ENCODE data around the gene GREB1. TPM values are rescaled to one million over a fixed set of nuclear protein-coding genes. Genes with fewer than 3 reads are reported as not detected.
A peak's percentile ranks its signal among the peaks of the same experiment; 100 is the strongest.

Gene GREB1
- total RNA-seq, 1 experiment from 2014 or later = 6.2 TPM

- no peak overlapping the region for H2AFZ ChIP-seq (ENCODE audit: low read depth, low read length, poor library complexity, severe bottlenecking)
- TF ChIP-seq EZH2 (IDR thresholded peaks at IDR 0.05) (no peak), YY1 (IDR thresholded peaks at IDR 0.05; ENCODE audit: extremely low read depth, insufficient replicate concordance, low read depth, low read length) (no peak), ZFX (IDR thresholded peaks at IDR 0.05) (no peak), CTCF (IDR thresholded peaks at IDR 0.05 in 2 of 3, conservative IDR thresholded peaks at IDR 0.05 in 1 of 3; ENCODE audit: borderline replicate concordance in 1 of 3, insufficient read depth in 1 of 3, low read depth in 2 of 3, low read length in 2 of 3) (peak in 1 of 3 experiments; percentile 15; a peak in 2 of 6 replicates)
- TF ChIP-seq, protein P1, sequence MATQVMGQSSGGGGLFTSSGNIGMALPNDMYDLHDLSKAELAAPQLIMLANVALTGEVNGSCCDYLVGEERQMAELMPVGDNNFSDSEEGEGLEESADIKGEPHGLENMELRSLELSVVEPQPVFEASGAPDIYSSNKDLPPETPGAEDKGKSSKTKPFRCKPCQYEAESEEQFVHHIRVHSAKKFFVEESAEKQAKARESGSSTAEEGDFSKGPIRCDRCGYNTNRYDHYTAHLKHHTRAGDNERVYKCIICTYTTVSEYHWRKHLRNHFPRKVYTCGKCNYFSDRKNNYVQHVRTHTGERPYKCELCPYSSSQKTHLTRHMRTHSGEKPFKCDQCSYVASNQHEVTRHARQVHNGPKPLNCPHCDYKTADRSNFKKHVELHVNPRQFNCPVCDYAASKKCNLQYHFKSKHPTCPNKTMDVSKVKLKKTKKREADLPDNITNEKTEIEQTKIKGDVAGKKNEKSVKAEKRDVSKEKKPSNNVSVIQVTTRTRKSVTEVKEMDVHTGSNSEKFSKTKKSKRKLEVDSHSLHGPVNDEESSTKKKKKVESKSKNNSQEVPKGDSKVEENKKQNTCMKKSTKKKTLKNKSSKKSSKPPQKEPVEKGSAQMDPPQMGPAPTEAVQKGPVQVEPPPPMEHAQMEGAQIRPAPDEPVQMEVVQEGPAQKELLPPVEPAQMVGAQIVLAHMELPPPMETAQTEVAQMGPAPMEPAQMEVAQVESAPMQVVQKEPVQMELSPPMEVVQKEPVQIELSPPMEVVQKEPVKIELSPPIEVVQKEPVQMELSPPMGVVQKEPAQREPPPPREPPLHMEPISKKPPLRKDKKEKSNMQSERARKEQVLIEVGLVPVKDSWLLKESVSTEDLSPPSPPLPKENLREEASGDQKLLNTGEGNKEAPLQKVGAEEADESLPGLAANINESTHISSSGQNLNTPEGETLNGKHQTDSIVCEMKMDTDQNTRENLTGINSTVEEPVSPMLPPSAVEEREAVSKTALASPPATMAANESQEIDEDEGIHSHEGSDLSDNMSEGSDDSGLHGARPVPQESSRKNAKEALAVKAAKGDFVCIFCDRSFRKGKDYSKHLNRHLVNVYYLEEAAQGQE (IDR thresholded peaks at IDR 0.05; ENCODE audit: low read depth) = no peak
- no peak overlapping the region for H3K9ac ChIP-seq (ENCODE audit: low read length)
- H4K20me1 ChIP-seq (ENCODE audit: insufficient read depth) = no peaks in the 10 kb centered on the region
- no peaks in the 10 kb centered on the region for H3K27me3 ChIP-seq (ENCODE audit: insufficient read depth, low read length)
- no peak overlapping the region for H3K4me3 ChIP-seq (replicated peaks in 1 of 2; ENCODE audit: low read depth in 1 of 2, low read length in 2 of 2)
- no peak overlapping the region for H3K27ac ChIP-seq (ENCODE audit: low read depth, low read length)
- intact Hi-C loops (cut with micrococcal nuclease) = no loop called here
- H3K36me3 ChIP-seq (ENCODE audit: control insufficient read depth in 1 of 2, insufficient read depth in 2 of 2, low read length in 2 of 2) = no peaks in the 10 kb centered on the region
- no peak for DNase-seq (ENCODE audit: low read depth, low spot score)
- no peak overlapping the region for H3K4me2 ChIP-seq (ENCODE audit: low read length)
- BruUV-seq (replicated peaks) = no TSS peak
- H3K9me2 ChIP-seq (ENCODE audit: insufficient read depth) = no peaks in the 10 kb centered on the region
- no peaks in the 10 kb centered on the region for H3K4me1 ChIP-seq (ENCODE audit: control insufficient read depth in 1 of 2, insufficient read depth in 2 of 2, low read length in 2 of 2)
- RAD21 ChIA-PET (ENCODE audit: low non-redundant PET in 1 of 2, low total read pairs in 2 of 2, uncharacterized antibody in 2 of 2, unreplicated experiment in 2 of 2) = no interaction called here
- CTCF ChIA-PET = interaction anchor here (1.1 kb wide), 1 partner anchor 137 kb away, joined by 3 read pairs; no protein-coding TSS in a partner anchor
- no peaks in the 10 kb centered on the region for H3K9me3 ChIP-seq (ENCODE audit: control insufficient read depth in 1 of 2, insufficient read depth in 1 of 2, low read depth in 1 of 2, low read length in 2 of 2)
- ATAC-seq = peak; percentile 44; the same call in 1 of the 2 replicates
- H3K79me2 ChIP-seq (ENCODE audit: insufficient read depth, low read length) = no peaks in the 10 kb centered on the region
- POLR2A ChIA-PET = no interaction called here
Measured at GRCh38 chr2:11642972-11643371, 109.1 kb downstream of the GREB1 start.
